Upper lobe of left lung (tissue), 4 donors: ENCODE data around the gene SHISA6.

ENCODE experiments used
- EP300 ChIP-seq, 4 donors: sonication (generic); formaldehyde crosslinking; IDR thresholded peaks; one replicate each; pipeline ENCODE4 v1.5.1; 2017; ENCODE audit warnings: antibody characterized with exemption in 4 of 4, control low read depth in 2 of 4
- POLR2A ChIP-seq, 4 donors: fragments of 450-650 bp; IDR thresholded peaks; one replicate each; pipeline ENCODE4 v1.5.1; 2016 to 2017; ENCODE audit warnings: antibody characterized with exemption in 4 of 4, mild to moderate bottlenecking in 2 of 4
- TF ChIP-seq, protein P1 (sequence below), 6 experiments: fragments of 450-650 bp in 4 of 6; fragments of 200-600 bp in 2 of 6; sonication (generic) in 2 of 6; IDR thresholded peaks; one replicate each; pipeline ENCODE4 v1.5.1; 2016 to 2019; ENCODE audit warnings: antibody characterized with exemption in 6 of 6

DNA sequence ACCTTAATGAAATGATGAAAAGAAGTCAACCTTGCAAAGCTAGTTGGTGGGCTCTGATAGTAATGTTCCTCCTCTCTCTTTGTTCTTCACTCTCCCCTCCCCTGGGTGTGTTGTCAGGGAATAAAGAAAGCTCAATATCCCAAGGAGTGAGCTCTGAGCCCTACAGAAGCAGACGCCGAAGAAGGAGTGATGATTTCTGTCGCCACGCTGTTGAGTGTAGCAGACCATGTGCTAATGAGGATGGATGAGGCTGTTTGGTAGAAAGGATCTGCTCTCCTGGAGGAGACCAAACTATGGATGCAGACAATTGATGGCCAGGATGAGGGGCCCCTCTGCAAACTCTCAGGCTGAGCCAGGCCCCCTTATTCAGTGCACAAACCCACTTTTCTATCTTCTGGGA lies 217.3 kb downstream of the SHISA6 start:
- TF ChIP-seq, protein P1, sequence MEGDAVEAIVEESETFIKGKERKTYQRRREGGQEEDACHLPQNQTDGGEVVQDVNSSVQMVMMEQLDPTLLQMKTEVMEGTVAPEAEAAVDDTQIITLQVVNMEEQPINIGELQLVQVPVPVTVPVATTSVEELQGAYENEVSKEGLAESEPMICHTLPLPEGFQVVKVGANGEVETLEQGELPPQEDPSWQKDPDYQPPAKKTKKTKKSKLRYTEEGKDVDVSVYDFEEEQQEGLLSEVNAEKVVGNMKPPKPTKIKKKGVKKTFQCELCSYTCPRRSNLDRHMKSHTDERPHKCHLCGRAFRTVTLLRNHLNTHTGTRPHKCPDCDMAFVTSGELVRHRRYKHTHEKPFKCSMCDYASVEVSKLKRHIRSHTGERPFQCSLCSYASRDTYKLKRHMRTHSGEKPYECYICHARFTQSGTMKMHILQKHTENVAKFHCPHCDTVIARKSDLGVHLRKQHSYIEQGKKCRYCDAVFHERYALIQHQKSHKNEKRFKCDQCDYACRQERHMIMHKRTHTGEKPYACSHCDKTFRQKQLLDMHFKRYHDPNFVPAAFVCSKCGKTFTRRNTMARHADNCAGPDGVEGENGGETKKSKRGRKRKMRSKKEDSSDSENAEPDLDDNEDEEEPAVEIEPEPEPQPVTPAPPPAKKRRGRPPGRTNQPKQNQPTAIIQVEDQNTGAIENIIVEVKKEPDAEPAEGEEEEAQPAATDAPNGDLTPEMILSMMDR (IDR thresholded peaks at IDR 0.05) = no peak
- no peak for TF ChIP-seq POLR2A (IDR thresholded peaks at IDR 0.05)
- no peak for TF ChIP-seq EP300 (IDR thresholded peaks at IDR 0.05)
